Measurements from ENCODE around the gene SLC25A22. TPM values are rescaled to one million over a fixed set of nuclear protein-coding genes. Genes with fewer than 3 reads are reported as not detected.
A peak's percentile ranks its signal among the peaks of the same experiment; 100 is the strongest.

Gene SLC25A22
- total and polyA plus RNA-seq, 9 donors = 0.42 to 23.3 (median 15.5) TPM

DNA sequence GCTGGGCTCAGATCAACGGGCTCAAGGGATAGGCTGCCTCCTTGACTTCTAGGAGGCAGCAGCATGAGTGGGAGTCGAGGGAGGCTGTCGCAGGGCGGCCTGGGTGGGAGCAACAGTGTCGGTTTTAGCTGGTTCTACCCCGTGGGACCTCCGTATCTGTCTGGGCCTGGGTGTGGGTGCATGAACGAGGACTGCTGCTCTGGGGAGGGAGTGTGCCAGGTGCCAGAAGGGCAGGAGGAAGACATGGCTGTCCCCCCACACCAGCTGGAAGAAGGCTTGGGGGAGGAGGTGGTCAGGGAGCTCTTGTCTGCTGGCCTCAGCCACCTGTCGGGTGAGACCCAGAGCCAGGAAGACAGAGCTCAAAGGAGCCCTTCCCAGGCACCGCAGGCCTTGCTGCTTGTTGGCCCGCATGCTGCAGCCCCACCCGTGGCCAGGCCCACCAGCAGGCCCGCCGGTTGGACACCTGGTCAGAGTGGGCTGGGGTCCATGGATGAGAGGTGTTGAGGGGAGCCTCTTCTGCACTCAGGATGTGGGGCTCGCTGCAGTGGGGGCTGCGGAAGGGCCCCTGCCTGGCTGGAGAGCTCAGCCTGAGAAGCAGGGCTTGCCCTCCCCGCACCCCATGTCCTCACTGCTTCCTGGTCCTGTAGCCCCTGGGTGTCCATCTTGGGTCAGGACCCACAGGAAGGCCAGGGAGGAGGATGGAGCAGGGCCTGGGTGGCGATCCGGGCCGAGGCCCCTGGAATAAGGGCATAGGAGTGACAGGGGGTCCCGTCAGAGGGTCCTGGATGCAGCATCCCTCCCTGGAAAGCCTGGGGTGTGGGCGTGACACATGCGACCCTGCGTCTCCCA lies 11.6 kb downstream of the SLC25A22 start:
- no peaks in the 10 kb centered on the region for H3K9me3 ChIP-seq
- TF ChIP-seq, protein P1, sequence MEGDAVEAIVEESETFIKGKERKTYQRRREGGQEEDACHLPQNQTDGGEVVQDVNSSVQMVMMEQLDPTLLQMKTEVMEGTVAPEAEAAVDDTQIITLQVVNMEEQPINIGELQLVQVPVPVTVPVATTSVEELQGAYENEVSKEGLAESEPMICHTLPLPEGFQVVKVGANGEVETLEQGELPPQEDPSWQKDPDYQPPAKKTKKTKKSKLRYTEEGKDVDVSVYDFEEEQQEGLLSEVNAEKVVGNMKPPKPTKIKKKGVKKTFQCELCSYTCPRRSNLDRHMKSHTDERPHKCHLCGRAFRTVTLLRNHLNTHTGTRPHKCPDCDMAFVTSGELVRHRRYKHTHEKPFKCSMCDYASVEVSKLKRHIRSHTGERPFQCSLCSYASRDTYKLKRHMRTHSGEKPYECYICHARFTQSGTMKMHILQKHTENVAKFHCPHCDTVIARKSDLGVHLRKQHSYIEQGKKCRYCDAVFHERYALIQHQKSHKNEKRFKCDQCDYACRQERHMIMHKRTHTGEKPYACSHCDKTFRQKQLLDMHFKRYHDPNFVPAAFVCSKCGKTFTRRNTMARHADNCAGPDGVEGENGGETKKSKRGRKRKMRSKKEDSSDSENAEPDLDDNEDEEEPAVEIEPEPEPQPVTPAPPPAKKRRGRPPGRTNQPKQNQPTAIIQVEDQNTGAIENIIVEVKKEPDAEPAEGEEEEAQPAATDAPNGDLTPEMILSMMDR (IDR thresholded peaks at IDR 0.05) = no peak
- TF ChIP-seq POLR2A (IDR thresholded peaks at IDR 0.05) (no peak), EP300 (IDR thresholded peaks at IDR 0.05) (no peak)
- no peaks in the 10 kb centered on the region for H3K27me3 ChIP-seq
- no peaks in the 10 kb centered on the region for H3K4me1 ChIP-seq (ENCODE audit: insufficient read depth)
- no peak overlapping the region for H3K27ac ChIP-seq
- DNase-seq = no peak
- intact Hi-C loops (cut with DNase I) = no loop called here
- 49 to 55% (median 53%) methylated on average over 23 to 24 of the region's 24 CpGs for WGBS, 3 donors
- no peaks in the 10 kb centered on the region for H3K36me3 ChIP-seq
- no peak overlapping the region for H3K4me3 ChIP-seq

DNA sequence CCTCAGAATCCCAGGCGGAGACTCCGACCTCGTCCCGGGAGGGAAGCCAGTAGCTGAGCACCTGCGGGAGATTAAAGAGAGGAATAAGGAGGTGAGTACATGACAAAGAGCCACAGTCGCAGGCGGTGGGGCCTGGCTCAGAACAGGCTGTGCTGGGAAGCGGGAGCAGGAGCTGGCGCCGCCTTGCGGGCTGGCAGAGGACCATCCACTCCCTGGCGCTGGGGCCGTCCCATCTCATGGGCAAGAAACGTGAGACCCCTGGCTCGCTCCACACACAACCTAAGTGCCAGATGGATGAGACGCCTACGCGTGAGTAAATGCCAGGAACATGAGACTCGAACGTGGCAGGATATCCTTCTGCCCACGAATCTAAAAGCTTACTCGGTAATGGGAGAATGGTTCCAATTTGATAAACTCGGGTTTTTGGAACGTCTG lies 14.5 kb downstream of the SLC25A22 start:
- no peaks in the 10 kb centered on the region for H3K4me1 ChIP-seq (ENCODE audit: insufficient read depth)
- DNase-seq = peak; percentile 64 to 79 (median 71)
- TF ChIP-seq POLR2A (IDR thresholded peaks at IDR 0.05) = no peak
- TF ChIP-seq, protein P1 (IDR thresholded peaks at IDR 0.05) = peak; percentile 42 to 53 (median 43)
- no peak for TF ChIP-seq EP300 (IDR thresholded peaks at IDR 0.05)
- no peak overlapping the region for H3K4me3 ChIP-seq
- intact Hi-C loops (cut with DNase I) = no loop called here
- 24 to 30% (median 25%) methylated on average over 24 of the region's 24 CpGs for WGBS, 3 donors
- no peaks in the 10 kb centered on the region for H3K36me3 ChIP-seq
- H3K27ac ChIP-seq = no peak overlapping the region
- no peaks in the 10 kb centered on the region for H3K9me3 ChIP-seq
- no peaks in the 10 kb centered on the region for H3K27me3 ChIP-seq

DNA sequence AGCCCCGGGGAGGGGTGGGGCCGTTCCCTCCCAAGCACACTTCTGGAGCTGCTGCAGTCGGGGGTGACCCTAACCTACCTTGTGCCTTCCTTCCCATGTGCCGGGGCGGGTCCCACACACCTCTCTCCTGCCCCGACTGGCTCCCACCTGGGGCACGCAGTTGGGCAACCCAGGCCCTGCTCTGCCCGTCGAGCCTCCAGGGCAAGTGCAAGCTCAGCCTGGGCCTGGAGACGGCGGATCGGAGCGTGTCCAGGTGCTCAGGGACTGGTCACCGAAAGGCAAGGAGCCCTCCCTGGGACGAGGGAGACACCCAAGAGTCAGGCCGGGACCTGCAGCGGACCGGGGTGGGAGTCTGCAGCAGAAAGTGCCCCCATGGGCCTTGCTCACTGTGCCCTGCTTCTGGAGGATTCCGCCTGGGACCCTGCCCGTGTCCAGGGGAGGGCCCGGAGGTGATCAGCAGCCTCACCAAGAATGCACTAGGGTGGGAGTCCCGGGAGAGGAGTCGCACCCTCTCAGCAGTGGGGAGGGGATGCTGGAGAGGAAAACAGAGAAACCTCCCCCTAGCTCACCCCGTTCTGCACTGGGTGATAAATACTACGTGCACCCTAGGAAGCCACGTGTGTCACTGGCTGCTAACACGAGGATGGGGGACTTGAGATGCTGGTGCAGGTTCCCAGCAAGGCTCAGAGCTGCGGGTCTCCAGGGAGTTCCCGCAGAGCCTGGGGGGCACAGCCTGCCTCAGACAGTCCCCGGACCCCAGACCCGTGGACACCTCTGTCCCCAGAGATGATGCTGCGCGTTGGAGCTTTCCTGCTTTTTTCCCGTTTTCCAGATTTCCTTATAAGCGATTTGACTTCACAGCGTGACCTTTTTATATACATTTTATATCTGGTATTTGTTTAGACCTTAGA lies 15.6 kb downstream of the SLC25A22 start:
- H3K36me3 ChIP-seq = no peaks in the 10 kb centered on the region
- H3K27ac ChIP-seq = no peak overlapping the region
- peak in 1 of 5 donors; percentile 21 for DNase-seq
- H3K27me3 ChIP-seq = no peaks in the 10 kb centered on the region
- H3K4me1 ChIP-seq (ENCODE audit: insufficient read depth) = peaks cover 5% of the 10 kb centered on the region
- no peaks in the 10 kb centered on the region for H3K9me3 ChIP-seq
- intact Hi-C loops (cut with DNase I) = no loop called here
- WGBS, 3 donors = 70 to 72% (median 72%) methylated on average over 31 to 36 of the region's 36 CpGs
- no peak overlapping the region for H3K4me3 ChIP-seq
- TF ChIP-seq, protein P1 (IDR thresholded peaks at IDR 0.05) = no peak
- TF ChIP-seq POLR2A (IDR thresholded peaks at IDR 0.05) = no peak
- no peak for TF ChIP-seq EP300 (IDR thresholded peaks at IDR 0.05)

DNA sequence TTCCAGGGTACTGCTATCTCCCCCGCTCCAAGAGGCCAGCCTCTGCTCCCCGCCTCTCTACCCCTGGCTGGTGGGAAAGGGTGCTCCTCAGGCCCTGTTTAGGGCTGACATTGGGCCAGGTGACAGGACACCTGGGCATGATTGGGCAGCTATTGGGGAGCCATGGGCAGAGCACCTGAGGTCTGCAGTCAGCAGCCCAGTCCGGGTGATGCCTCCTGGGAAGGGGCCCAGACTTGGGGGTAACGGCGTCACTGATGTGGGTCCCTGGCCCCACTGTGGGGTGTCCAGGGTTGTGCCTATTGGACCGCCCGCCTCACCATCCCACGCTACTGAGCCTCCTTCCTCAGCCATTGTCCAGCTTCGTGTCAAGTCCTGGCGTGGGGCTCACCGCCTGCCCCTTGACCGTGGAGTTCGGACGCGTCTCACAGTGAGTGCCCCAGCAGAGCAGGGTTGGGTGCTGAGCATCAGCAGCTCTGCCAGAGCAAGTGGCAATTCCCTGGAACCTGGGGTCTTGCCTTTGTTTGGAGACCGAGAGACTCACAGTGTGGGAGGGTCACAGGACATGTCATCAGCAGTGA lies 18.0 kb downstream of the SLC25A22 start:
- 93 to 95% (median 93%) methylated on average over 16 of the region's 16 CpGs for WGBS, 3 donors
- Histone ChIP-seq H3K27me3 (no peaks in the 10 kb centered on the region), H3K9me3 (no peaks in the 10 kb centered on the region), H3K4me1 (ENCODE audit: insufficient read depth) (peaks cover 10% of the 10 kb centered on the region), H3K4me3 (no peak overlapping the region), H3K27ac (no peak overlapping the region), H3K36me3 (no peaks in the 10 kb centered on the region)
- TF ChIP-seq POLR2A (IDR thresholded peaks at IDR 0.05) = no peak
- intact Hi-C loops (cut with DNase I) = no loop called here
- peak in 2 of 5 donors; percentile 24 to 27 for DNase-seq
